Upper lobe of right lung (tissue), 1 donor: Measurements from ENCODE around the gene VSX1. TPM values are rescaled to one million over a fixed set of nuclear protein-coding genes. Genes with fewer than 3 reads are reported as not detected.
A peak's percentile ranks its signal among the peaks of the same experiment; 100 is the strongest.

Experiments used
- ATAC-seq: fragments of 200-7000 bp; cut with Tn5 transposase; one replicate; pipeline ENCODE4 v1.9.1; 2020; ENCODE audit warnings: mild to moderate bottlenecking, moderate library complexity
- DNase-seq: peaks from one replicate; pipeline ENCODE4 v3.0.0-alpha.2; 2020
- H3K27ac ChIP-seq: fragments of 200-600 bp; one replicate; pipeline ENCODE4 v1.8.0; 2022
- H3K27me3 ChIP-seq: fragments of 200-600 bp; one replicate; pipeline ENCODE4 v1.8.0; 2022; ENCODE audit warnings: mild to moderate bottlenecking
- H3K36me3 ChIP-seq: fragments of 200-600 bp; one replicate; pipeline ENCODE4 v1.8.0; 2022
- H3K4me1 ChIP-seq: fragments of 200-600 bp; one replicate; pipeline ENCODE4 v1.8.0; 2022
- H3K4me3 ChIP-seq: fragments of 200-600 bp; one replicate; pipeline ENCODE4 v1.8.0; 2022; ENCODE audit warnings: mild to moderate bottlenecking
- H3K9me3 ChIP-seq: fragments of 200-600 bp; one replicate; pipeline ENCODE4 v1.8.0; 2022
- CTCF ChIP-seq: fragments of 200-600 bp; IDR thresholded peaks from one replicate; pipeline ENCODE4 v1.8.0; 2022; ENCODE audit warnings: antibody characterized with exemption
- intact Hi-C: fragments of 100-400 bp; cut with DNase I; formaldehyde crosslinking; loops from one replicate; pipeline ENCODE4 v1.11.0; 2022
- total RNA-seq: library from RNA; stranded (reverse); fragmentation: NEBNext Ultra II Directional; extraction: Animal tissue kit (Norgen Biotek cat#: 25700); gene quantifications from one replicate; pipeline ENCODE4 v1.2.1, GENCODE V29; 2021
- donor health status: DM: no; HTN: yes; CAD: no; lungs with severe emphysema.

The VSX1 gene
- total RNA-seq, 1 donor from 2014 or later, result not detected

GRCh38 chr20:25046181-25046641 lies 35.7 kb downstream of the VSX1 start:
- H3K36me3 ChIP-seq, result peaks cover 19% of the 10 kb centered on the region
- no peak for TF ChIP-seq CTCF
- no peaks in the 10 kb centered on the region for H3K9me3 ChIP-seq
- peaks cover 57% of the 10 kb centered on the region for H3K4me1 ChIP-seq
- no peak overlapping the region for H3K27ac ChIP-seq
- intact Hi-C loops, result no loop called here
- H3K27me3 ChIP-seq, result no peaks in the 10 kb centered on the region
- peak; percentile 58 for DNase-seq
- ATAC-seq, result no peak
- H3K4me3 ChIP-seq, result no peak overlapping the region

GRCh38 chr20:25045343-25045712 lies 36.6 kb downstream of the VSX1 start:
- DNase-seq, result peak; percentile 54
- no peak overlapping the region for H3K27ac ChIP-seq

GRCh38 chr20:25044660-25045342 lies 37.1 kb downstream of the VSX1 start:
- no peak for ATAC-seq
- H3K4me3 ChIP-seq, result no peak overlapping the region
- no peak for TF ChIP-seq CTCF
- H3K4me1 ChIP-seq, result peaks cover 59% of the 10 kb centered on the region
- H3K9me3 ChIP-seq, result no peaks in the 10 kb centered on the region
- intact Hi-C loops, result no loop called here
- peak overlapping the region; percentile 24 for H3K27ac ChIP-seq
- peaks cover 19% of the 10 kb centered on the region for H3K36me3 ChIP-seq
- no peaks in the 10 kb centered on the region for H3K27me3 ChIP-seq
- peak; percentile 46 for DNase-seq

More at GRCh38 chr20:25045343-25045712, 36.6 kb downstream of the VSX1 start:
- Histone ChIP-seq H3K36me3 (peaks cover 19% of the 10 kb centered on the region), H3K27me3 (no peaks in the 10 kb centered on the region), H3K9me3 (no peaks in the 10 kb centered on the region), H3K4me1 (peaks cover 55% of the 10 kb centered on the region), H3K4me3 (no peak overlapping the region)
- no peak for ATAC-seq
- intact Hi-C loops, result no loop called here
- TF ChIP-seq CTCF, result no peak

- no peak for DNase-seq
- intact Hi-C loops, result no loop called here
- H3K9me3 ChIP-seq, result no peaks in the 10 kb centered on the region
- no peak for TF ChIP-seq CTCF
- peaks cover 19% of the 10 kb centered on the region for H3K36me3 ChIP-seq
- no peak overlapping the region for H3K4me3 ChIP-seq
- no peak for ATAC-seq
- H3K27me3 ChIP-seq, result no peaks in the 10 kb centered on the region
- H3K27ac ChIP-seq, result peak overlapping the region; percentile 24
- H3K4me1 ChIP-seq, result peaks cover 60% of the 10 kb centered on the region
Observed at GRCh38 chr20:25044261-25044560, 37.7 kb downstream of the VSX1 start.

- intact Hi-C loops, result no loop called here
Observed at GRCh38 chr20:25043499-25044260, 38.3 kb downstream of the VSX1 start.

More at GRCh38 chr20:25043499-25044260, 38.3 kb downstream of the VSX1 start:
- ATAC-seq, result no peak
- Histone ChIP-seq H3K27me3 (no peaks in the 10 kb centered on the region), H3K4me3 (no peak overlapping the region), H3K9me3 (no peaks in the 10 kb centered on the region), H3K36me3 (peaks cover 19% of the 10 kb centered on the region), H3K27ac (peak overlapping the region; percentile 59), H3K4me1 (peaks cover 60% of the 10 kb centered on the region)
- peak; percentile 58 for DNase-seq
- no peak for TF ChIP-seq CTCF
